HepG2 (cell line): Measurements from ENCODE around the gene EXOSC7. TPM values are rescaled to one million over a fixed set of nuclear protein-coding genes. Genes with fewer than 3 reads are reported as not detected.

Source experiments
- ELF1 ChIP-seq: sonication (generic); formaldehyde crosslinking; IDR thresholded peaks from 2 replicates; pipeline ENCODE4 v1.4.0; 2020; ENCODE audit warnings: missing genetic modification reagents
- KAT2B ChIP-seq: fragments of 150-350 bp; IDR thresholded peaks from 2 replicates; pipeline ENCODE4 v1.6.1; 2014; ENCODE audit warnings: low read depth, low read length, borderline replicate concordance
- KLF9 ChIP-seq: IDR thresholded peaks from 2 replicates; pipeline ENCODE4 v1.6.1; 2016; ENCODE audit warnings: low read depth
- MAZ ChIP-seq, 2 experiments: sonication (generic) in 1 of 2; formaldehyde crosslinking in 1 of 2; IDR thresholded peaks; 2 replicates each; pipeline versions ENCODE4 v1.5.0 to v1.6.1; 2012 to 2020; ENCODE audit warnings: low read depth in 2 of 2, mild to moderate bottlenecking in 2 of 2, borderline replicate concordance in 1 of 2, improper control_type of control experiment in 1 of 2, low read length in 1 of 2, missing genetic modification reagents in 1 of 2, moderate library complexity in 1 of 2
- MEF2D ChIP-seq: sonication (generic); formaldehyde crosslinking; IDR thresholded peaks from 2 replicates; pipeline ENCODE4 v1.5.1; 2020; ENCODE audit warnings: mild to moderate bottlenecking, missing genetic modification reagents
- MTA3 ChIP-seq: sonication (generic); formaldehyde crosslinking; IDR thresholded peaks from 2 replicates; pipeline ENCODE4 v1.4.0; 2020; ENCODE audit warnings: missing genetic modification reagents
- PPARG ChIP-seq: conservative IDR thresholded peaks from 2 replicates; pipeline ENCODE4 v1.6.1; 2016; ENCODE audit warnings: missing biosample characterization, missing genetic modification reagents
- SNAI1 ChIP-seq: sonication (generic); formaldehyde crosslinking; IDR thresholded peaks from 2 replicates; pipeline ENCODE4 v1.5.0; 2020; ENCODE audit warnings: mild to moderate bottlenecking, missing genetic modification reagents, borderline replicate concordance
- ZC3H13 ChIP-seq: sonication (generic); formaldehyde crosslinking; IDR thresholded peaks from 2 replicates; pipeline ENCODE4 v1.8.1; 2023; ENCODE audit warnings: mild to moderate bottlenecking, missing genetic modification reagents, moderate library complexity
- ZFP62 ChIP-seq: sonication (generic); formaldehyde crosslinking; IDR thresholded peaks from 2 replicates; pipeline ENCODE4 v1.4.0; 2020; ENCODE audit warnings: missing genetic modification reagents
- ZNF224 ChIP-seq: sonication (generic); formaldehyde crosslinking; IDR thresholded peaks from 2 replicates; pipeline ENCODE4 v1.5.0; 2020; ENCODE audit warnings: mild to moderate bottlenecking, missing genetic modification reagents
- ZNF331 ChIP-seq: sonication (generic); formaldehyde crosslinking; IDR thresholded peaks from 2 replicates; pipeline ENCODE4 v1.4.0; 2020; ENCODE audit warnings: missing genetic modification reagents
- ZNF605 ChIP-seq: sonication (generic); formaldehyde crosslinking; IDR thresholded peaks from 2 replicates; pipeline ENCODE4 v1.8.0; 2022; ENCODE audit warnings: mild to moderate bottlenecking, missing genetic modification reagents
- ZNF737 ChIP-seq: sonication (generic); formaldehyde crosslinking; IDR thresholded peaks from 2 replicates; pipeline ENCODE4 v1.5.0; 2020; ENCODE audit warnings: missing genetic modification reagents, mild to moderate bottlenecking, borderline replicate concordance
- polyA plus RNA-seq, 8 experiments: library from polyadenylated mRNA; depleted of rRNA in 3 of 8; stranded (reverse) in 7 of 8; unstranded in 1 of 8; fragments of >200 nt; fragmentation: Illumina TruSeq in 4 of 8; extraction: Trizol in 4 of 8; gene quantifications; 2 replicates each; pipeline versions ENCODE4 v1.2.1 to v1.2.3, GENCODE V29; 2011 to 2016; ENCODE audit warnings: low read depth in 4 of 8, missing spikeins in 1 of 8, mixed read lengths in 1 of 8; ENCODE audit not compliant: insufficient read depth in 1 of 8
- total RNA-seq, 5 experiments: library from RNA; depleted of rRNA; stranded (reverse); fragments of >200 nt; fragmentation: Illumina TruSeq; extraction: Trizol; gene quantifications; 2 replicates each; pipeline ENCODE4 v1.2.3, GENCODE V29; 2016; ENCODE audit warnings: low read depth in 1 of 5
- TF ChIP-seq, protein P1 (sequence below): sonication (generic); formaldehyde crosslinking; IDR thresholded peaks from 2 replicates; pipeline ENCODE4 v1.4.0; 2020; ENCODE audit warnings: mild to moderate bottlenecking, missing genetic modification reagents
- TF ChIP-seq, protein P2 (sequence below): sonication (generic); formaldehyde crosslinking; IDR thresholded peaks from 2 replicates; pipeline ENCODE4 v1.4.0; 2020; ENCODE audit warnings: low read depth, mild to moderate bottlenecking, missing genetic modification reagents
- TF ChIP-seq, protein P3 (sequence below): IDR thresholded peaks from 2 replicates; pipeline ENCODE4 v1.6.1; 2012; ENCODE audit warnings: inconsistent platforms
- TF ChIP-seq, protein P4 (sequence below): sonication (generic); formaldehyde crosslinking; IDR thresholded peaks from 2 replicates; pipeline ENCODE4 v1.4.0; 2020; ENCODE audit warnings: mild to moderate bottlenecking, missing genetic modification reagents
- TF ChIP-seq, protein P5 (sequence below): sonication (generic); formaldehyde crosslinking; IDR thresholded peaks from 2 replicates; pipeline ENCODE4 v1.8.1; 2022; ENCODE audit warnings: low read depth, mild to moderate bottlenecking, missing genetic modification reagents
- TF ChIP-seq, protein P6 (sequence below): sonication (generic); formaldehyde crosslinking; IDR thresholded peaks from 2 replicates; pipeline ENCODE4 v1.5.0; 2020; ENCODE audit warnings: missing genetic modification reagents
- TF ChIP-seq, protein P7 (sequence below): sonication (generic); formaldehyde crosslinking; conservative IDR thresholded peaks from 2 replicates; pipeline ENCODE4 v1.4.0; 2020; ENCODE audit warnings: missing genetic modification reagents

Gene EXOSC7
- total and polyA plus RNA-seq, 2 of the 13 experiments (the other 11 are each of a cell fraction or from before 2014, with no cell fraction given): 68.3 to 74.7 TPM

DNA sequence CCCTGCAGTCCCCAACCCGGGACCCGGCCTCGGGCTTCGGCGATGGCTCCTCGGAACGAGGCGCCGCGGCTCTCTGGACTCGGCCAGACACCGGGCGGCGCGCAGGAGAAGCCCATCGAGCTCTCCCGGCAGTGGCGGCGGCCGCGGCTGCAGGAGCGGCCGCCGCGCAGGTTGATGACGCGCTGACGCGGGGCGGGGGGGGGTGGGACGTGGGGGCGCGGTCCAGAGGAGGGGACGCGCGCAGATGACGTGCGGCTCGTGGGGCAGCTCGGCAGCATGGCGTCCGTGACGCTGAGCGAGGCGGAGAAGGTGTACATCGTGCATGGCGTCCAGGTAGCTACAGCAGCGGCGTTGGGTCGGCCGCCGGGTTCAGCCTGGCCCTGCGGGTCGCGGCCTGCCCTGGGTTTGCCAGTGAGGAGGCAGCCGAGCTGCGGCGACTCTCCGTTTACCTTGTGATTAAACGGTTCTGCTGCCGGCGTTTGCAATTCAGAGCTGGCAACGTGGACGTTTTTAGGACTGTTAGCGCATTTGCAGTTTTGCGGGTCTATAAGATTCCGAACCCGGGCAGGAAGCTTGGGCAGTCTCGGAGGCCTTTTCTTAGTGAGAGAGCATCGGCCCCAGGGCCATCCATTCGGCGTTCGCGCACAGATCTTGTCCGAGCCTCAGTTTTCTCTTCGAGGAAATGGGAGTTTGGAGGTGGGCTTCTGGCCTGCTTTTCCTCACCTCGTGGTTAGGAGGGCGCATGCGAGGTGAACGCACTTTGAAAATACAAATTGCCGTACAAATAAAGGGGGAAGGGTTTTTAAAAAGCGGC lies at the start of gene EXOSC7, which contains the start of gene ZDHHC3 (continued):
- TF ChIP-seq, protein P1, sequence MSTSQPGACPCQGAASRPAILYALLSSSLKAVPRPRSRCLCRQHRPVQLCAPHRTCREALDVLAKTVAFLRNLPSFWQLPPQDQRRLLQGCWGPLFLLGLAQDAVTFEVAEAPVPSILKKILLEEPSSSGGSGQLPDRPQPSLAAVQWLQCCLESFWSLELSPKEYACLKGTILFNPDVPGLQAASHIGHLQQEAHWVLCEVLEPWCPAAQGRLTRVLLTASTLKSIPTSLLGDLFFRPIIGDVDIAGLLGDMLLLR (CRISPR knock-in tag): peak; percentile 53; the same call in 1 of the 2 replicates
- TF ChIP-seq ZC3H13 (CRISPR knock-in tag): 0 out of 2 replicates have a peak, but pooled peaks have one; percentile 42
- no peak for TF ChIP-seq ZFP62 (CRISPR knock-in tag)
- TF ChIP-seq MEF2D: no peak
- TF ChIP-seq, protein P2, sequence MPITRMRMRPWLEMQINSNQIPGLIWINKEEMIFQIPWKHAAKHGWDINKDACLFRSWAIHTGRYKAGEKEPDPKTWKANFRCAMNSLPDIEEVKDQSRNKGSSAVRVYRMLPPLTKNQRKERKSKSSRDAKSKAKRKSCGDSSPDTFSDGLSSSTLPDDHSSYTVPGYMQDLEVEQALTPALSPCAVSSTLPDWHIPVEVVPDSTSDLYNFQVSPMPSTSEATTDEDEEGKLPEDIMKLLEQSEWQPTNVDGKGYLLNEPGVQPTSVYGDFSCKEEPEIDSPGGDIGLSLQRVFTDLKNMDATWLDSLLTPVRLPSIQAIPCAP (CRISPR knock-in tag): no peak
- peak; percentile 81; the same call in 1 of the 2 replicates for TF ChIP-seq SNAI1 (CRISPR knock-in tag)
- TF ChIP-seq ZNF737 (CRISPR knock-in tag): 0 out of 2 replicates have a peak, but pooled peaks have one; percentile 39
- TF ChIP-seq ZNF605 (CRISPR knock-in tag): no peak; the same call in 1 of the 2 replicates
- TF ChIP-seq MAZ (IDR thresholded peaks at IDR 0.05; ENCODE audit: borderline replicate concordance, low read depth, low read length): peak; percentile 93
- no peak; the same call in 1 of the 2 replicates for TF ChIP-seq MAZ (CRISPR knock-in tag; IDR thresholded peaks at IDR 0.05; ENCODE audit: low read depth)
- TF ChIP-seq KLF9 (CRISPR knock-in tag): no peak
- no peak for TF ChIP-seq KAT2B
- TF ChIP-seq, protein P3, sequence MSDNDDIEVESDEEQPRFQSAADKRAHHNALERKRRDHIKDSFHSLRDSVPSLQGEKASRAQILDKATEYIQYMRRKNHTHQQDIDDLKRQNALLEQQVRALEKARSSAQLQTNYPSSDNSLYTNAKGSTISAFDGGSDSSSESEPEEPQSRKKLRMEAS: peak; percentile 89
- TF ChIP-seq, protein P4, sequence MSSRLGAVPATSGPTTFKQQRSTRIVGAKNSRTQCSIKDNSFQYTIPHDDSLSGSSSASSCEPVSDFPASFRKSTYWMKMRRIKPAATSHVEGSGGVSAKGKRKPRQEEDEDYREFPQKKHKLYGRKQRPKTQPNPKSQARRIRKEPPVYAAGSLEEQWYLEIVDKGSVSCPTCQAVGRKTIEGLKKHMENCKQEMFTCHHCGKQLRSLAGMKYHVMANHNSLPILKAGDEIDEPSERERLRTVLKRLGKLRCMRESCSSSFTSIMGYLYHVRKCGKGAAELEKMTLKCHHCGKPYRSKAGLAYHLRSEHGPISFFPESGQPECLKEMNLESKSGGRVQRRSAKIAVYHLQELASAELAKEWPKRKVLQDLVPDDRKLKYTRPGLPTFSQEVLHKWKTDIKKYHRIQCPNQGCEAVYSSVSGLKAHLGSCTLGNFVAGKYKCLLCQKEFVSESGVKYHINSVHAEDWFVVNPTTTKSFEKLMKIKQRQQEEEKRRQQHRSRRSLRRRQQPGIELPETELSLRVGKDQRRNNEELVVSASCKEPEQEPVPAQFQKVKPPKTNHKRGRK (CRISPR knock-in tag): no peak
- TF ChIP-seq MTA3 (CRISPR knock-in tag): no peak
- TF ChIP-seq, protein P5, sequence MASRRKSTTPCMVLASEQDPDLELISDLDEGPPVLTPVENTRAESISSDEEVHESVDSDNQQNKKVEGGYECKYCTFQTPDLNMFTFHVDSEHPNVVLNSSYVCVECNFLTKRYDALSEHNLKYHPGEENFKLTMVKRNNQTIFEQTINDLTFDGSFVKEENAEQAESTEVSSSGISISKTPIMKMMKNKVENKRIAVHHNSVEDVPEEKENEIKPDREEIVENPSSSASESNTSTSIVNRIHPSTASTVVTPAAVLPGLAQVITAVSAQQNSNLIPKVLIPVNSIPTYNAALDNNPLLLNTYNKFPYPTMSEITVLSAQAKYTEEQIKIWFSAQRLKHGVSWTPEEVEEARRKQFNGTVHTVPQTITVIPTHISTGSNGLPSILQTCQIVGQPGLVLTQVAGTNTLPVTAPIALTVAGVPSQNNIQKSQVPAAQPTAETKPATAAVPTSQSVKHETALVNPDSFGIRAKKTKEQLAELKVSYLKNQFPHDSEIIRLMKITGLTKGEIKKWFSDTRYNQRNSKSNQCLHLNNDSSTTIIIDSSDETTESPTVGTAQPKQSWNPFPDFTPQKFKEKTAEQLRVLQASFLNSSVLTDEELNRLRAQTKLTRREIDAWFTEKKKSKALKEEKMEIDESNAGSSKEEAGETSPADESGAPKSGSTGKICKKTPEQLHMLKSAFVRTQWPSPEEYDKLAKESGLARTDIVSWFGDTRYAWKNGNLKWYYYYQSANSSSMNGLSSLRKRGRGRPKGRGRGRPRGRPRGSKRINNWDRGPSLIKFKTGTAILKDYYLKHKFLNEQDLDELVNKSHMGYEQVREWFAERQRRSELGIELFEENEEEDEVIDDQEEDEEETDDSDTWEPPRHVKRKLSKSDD (CRISPR knock-in tag): peak; percentile 95
- peak; percentile 18; the same call in 1 of the 2 replicates for TF ChIP-seq ELF1 (CRISPR knock-in tag)
- TF ChIP-seq, protein P6, sequence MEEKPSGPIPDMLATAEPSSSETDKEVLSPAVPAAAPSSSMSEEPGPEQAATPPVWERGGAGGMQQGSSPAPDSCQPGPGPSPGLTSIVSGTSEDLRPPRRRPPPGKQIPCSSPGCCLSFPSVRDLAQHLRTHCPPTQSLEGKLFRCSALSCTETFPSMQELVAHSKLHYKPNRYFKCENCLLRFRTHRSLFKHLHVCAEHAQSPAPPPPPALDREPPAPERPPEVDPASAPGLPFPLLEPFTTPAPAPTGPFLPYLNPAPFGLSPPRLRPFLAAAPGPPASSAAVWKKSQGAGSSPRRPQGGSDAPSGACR: 0 out of 2 replicates have a peak, but pooled peaks have one; percentile 37
- no peak; the same call in 1 of the 2 replicates for TF ChIP-seq ZNF224 (CRISPR knock-in tag)
- TF ChIP-seq, protein P7, sequence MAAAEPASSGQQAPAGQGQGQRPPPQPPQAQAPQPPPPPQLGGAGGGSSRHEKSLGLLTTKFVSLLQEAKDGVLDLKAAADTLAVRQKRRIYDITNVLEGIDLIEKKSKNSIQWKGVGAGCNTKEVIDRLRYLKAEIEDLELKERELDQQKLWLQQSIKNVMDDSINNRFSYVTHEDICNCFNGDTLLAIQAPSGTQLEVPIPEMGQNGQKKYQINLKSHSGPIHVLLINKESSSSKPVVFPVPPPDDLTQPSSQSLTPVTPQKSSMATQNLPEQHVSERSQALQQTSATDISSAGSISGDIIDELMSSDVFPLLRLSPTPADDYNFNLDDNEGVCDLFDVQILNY (CRISPR knock-in tag): no peak; the same call in 1 of the 2 replicates
- TF ChIP-seq ZNF331: peak; percentile 80
- 0 out of 2 replicates have a peak, but pooled peaks have one; percentile 25 for TF ChIP-seq PPARG (CRISPR knock-in tag)
